GM19324 (cell line): ENCODE data around the gene UBA52.

Source experiments
- ATAC-seq: cut with Tn5 transposase; IDR thresholded peaks from one replicate; pipeline ENCODE4 v1.9.1; 2021; ENCODE audit warnings: mild to moderate bottlenecking, moderate library complexity; ENCODE audit not compliant: unreplicated experiment, low FRiP score

Gene UBA52

DNA sequence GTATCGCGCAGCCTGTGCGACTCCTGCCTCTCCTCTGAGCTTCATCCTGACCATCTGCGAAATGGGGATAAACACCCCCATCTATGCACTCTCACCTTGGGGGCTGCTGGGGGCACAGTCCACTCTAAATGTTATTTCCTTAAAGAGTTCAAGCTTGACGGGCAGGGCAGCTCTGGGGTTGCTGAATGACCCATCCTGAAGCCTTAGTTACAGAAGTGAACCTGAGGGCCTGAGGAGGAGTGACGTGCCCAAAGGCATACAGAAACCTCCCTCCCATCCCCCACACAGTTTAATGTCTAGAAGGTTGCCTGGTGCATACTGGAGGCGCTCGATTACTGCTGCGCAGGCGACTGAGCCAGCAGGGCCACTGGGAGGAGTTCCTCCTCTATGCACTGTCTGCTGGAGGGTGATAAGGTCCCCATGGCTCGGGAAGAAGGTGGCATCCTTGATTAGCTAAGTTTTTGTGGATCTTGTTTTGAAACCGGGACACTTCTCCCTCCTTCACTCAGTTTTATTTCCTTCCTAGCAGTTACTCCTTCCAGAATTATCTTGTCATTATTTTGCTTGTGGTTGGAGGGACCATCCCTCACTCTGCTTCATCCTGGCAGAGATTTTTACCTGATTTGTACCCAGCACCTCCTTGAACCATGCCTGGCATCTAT is 27.7 kb upstream of the UBA52 start:
- ATAC-seq = peak; percentile 34

DNA sequence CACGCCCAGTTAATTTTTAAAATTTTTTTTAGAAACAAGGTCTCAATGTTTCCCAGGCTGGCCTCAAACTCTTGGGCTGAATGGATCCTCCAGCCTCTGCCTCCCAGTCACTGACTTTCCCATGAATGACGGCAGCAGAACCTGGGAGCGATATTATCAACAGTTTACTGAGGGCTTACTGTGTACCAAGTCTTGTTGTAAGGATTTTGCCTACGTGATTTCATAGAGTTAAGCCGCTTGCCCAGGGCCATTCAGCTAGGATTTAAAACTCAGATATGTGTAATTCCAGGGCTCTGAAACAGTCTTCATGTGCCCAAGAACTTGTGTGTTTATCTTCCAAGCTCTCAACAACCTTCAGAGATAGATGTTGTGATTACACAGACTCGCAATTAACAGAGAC is 20.0 kb upstream of the UBA52 start:
- no peak for ATAC-seq

DNA sequence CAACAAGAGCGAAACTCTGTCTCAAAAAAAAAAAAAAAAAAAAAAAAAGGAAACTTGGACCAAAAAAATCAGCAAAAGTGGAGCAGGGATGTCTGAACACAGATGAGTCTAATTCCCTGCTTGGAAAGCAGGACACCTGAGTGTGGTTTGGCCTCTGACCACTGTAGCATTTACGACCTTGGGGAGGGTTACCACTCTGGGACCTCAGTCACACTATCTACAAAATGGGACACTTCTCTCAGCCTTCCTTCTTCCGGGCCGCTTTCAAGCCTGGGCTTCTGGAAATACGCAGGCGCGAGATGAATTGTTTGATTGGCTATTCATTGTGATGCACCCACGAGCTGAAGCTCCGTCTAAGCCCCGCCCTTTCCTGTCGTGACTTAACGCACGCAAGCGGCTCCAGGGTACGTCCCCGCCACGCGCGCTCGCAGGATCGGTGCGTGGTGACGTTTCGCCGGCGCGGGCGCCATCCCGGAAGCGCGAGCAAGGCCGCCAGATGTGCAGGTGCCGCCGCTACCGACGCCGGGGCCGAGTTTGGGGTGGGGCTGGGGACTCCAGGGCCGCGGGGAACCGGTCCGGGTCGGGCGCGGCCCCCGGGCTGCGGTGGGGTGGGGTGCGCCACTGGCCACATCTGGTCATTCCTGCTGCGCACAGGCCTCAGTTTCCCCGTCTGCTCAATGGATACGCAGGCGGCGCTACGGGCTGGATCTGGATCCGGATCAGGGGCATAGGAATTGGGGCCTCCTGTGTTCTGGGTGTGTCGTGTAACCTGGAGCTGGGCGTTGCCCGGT is 14.1 kb upstream of the UBA52 start, which contains the start of gene KXD1:
Gene KXD1 (plus strand): TSS at position 460 of the 791 bp plus-strand sequence. CDS start 4,187 bp downstream, outside the sequence.
- ATAC-seq = peak; percentile 97

DNA sequence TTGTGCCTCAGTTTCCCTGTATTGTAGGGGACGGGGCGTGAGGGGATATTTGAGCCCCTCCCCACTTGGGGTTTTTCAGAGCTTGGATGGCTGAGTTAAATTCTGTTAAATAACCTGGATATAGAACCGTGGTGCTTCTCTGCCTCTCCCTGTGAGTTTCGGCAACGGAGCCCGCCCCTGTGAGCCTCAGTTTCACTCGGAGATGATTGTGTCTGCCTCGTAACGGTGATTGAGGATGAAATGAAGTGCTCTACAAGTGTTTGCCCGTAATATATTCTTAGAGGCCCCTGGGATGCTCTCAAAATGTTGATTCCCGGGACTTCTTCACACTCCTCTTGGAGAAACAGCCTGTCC is 13.5 kb upstream of the UBA52 start:
- ATAC-seq = no peak

DNA sequence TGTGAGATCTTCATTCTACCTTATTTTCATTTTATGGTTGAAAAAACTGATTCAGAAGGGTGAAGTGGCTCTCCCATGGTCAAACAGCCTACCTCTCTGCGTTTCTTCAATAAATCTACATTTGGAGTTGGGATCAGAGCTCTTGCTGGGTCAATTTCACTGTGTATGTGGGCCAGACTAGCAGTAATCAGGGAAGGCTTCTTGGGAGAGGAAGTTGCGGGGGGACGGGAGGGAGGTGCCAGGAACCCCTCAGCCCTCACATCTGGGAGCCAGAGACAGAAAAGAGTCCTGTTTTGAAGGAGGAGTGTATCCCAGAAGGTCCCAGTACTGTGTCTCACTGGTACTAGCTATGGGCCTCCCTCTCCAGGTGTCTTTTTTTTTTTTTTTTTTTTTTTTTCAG is 13.1 kb upstream of the UBA52 start:
- ATAC-seq = no peak

DNA sequence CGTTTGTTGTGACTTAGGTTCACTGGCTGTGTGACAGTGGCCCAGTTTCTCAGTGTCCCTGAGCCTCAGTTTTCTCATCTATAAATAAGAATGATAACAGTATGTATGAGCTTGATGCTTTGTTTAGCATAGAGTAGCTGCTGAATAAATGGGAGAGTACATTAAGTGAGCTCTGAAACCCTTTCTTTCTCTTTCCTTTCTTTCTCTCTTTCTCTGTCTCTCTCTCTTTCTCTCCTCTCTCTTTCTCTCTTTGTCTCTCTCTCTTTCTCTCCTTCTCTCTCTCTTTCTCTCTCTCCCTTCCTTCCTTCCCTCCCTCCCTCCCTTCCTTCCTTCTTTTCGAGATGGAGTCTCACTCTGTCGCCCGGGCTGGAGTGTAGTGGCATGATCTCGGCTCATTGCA is 12.0 kb upstream of the UBA52 start:
- ATAC-seq = no peak

DNA sequence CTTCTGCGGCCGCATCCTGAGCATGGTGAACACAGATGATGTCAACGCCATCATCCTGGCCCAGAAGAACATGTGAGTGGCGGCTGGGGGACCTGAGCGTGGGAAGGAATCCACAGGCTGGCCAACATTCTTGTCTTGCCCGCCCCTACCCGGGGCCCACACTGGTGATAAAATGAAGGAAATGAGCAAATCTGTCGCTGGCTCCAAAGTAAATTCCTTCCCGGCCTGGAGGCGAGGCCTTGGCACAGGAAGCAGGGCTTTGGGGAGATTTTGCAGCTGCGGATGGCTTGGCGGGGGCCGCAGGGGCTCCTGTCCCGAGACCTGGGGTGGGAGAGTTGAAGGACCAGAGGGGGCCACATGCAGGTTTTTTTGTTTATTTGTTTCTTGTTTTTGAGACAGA is 9.6 kb upstream of the UBA52 start:
- no peak for ATAC-seq

DNA sequence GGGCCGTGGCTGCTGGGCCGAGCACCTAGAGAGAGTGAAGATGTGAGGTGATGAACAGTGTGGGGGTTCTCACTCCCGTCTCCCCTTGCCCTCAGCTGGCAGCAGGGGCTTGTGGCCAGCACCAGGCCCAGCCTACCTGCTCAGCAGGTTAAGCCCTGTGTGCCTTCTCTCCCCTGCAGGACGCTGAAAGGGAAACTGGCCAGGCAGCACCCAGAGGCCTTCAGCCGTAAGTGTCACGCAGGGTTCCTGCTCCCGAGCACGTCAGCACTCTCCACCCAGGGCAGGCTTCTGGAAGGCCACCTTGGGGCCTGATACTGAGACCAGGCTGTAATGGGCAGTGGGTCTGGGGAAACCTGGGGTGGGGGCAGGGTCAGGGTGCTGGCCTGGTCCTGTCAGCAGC is 4.7 kb upstream of the UBA52 start:
- no peak for ATAC-seq

DNA sequence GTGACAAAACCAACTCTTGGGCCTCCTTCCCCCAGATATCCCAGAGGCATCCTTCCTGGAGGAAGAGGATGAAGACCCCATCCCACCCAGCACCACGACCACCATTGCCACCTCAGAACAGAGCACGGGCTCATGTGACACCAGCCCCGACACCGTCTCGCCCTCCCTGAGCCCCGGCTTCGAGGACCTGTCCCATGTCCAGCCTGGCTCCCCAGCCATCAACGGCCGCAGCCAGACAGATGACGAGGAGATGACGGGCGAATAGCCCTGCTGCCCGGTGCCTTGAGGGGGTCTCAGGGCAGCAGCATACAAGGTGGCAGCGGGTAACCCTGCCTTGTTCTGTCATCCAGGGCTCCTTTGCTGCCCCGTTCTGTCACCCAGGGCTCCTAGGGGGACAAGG is 3.3 kb upstream of the UBA52 start:
- no peak for ATAC-seq

DNA sequence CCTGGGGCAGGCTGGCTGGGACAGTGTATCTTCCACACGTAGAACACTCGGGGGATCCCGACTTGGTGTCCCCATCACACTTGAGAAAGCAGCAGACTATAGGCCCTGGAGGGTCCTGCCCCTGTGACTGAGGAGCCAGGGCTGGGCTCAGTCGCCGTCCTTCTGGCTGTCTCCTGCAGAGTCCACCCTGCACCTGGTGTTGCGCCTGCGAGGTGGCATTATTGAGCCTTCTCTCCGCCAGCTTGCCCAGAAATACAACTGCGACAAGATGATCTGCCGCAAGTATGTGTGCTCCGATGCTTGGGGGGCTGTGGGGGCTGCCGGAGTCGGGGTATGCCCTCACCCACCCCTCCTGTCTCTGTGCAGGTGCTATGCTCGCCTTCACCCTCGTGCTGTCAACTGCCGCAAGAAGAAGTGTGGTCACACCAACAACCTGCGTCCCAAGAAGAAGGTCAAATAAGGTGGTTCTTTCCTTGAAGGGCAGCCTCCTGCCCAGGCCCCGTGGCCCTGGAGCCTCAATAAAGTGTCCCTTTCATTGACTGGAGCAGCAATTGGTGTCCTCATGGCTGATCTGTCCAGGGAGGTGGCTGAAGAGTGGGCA is 3.1 kb downstream of the UBA52 start:
- ATAC-seq = no peak

DNA sequence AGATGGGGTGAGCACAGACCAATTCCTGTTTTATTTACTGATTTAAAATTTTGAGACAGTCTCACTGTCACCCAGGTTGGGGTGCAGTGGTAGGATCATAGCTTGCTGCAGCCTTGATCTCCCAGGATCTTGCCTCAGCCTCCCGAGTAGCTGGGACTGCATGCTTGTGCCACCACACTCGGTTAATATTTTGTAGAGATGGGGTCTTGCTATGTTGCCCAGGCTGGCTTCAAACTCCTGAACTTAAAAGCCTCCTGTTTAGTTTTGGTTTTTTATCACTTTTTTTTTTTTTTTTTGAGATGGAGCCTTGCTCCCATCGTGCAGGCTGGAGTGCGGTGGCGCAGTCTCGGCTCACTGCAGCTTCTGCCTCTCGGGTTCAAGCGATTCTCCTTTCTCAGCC is 4.7 kb downstream of the UBA52 start:
- ATAC-seq = no peak

DNA sequence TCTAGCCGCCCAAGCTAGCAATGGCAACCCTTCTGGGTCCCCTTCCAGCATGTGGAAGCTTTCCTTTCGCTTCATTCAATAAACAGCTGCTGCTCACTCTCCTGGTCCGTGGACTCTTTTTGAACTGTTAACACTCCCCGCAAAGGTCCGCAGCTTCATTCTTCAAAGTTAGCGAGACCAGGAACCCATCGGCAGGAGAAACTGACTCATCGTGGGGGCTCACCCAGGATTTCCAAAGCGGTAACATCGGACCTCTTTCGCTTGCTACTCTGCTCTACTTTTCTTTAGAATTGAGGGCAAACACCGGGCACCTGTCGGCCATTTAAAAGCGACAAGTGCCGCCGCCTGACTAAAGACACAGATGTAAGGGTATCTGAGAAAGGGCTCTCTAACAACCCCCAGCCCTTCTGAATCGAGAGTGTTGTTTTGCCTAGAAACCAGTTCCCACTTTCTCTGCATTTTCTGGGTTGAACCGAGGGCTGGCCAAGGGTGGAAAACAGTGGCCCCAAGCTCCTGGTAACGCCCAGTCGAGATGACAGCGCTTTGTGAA is 5.8 kb downstream of the UBA52 start:
- no peak for ATAC-seq

DNA sequence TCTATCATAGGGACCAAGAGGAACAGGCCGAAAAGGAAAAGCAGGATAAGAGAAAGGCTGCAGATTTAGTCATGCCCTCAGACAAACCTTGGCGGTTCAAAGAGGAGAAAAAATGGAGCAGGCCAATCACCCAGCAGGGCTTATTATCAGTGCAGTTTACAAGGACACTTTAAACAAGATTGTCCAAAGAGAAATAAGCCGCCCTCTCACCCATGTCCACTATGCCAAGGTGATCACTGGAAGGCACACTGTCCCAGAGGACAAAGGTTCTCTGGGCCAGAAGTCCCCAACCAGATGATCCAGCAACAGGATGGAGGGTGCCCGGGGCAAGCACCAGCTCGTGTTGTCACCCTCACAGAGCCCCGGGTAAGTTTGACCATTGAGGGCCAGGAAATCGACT is 8.7 kb downstream of the UBA52 start:
- ATAC-seq = no peak

DNA sequence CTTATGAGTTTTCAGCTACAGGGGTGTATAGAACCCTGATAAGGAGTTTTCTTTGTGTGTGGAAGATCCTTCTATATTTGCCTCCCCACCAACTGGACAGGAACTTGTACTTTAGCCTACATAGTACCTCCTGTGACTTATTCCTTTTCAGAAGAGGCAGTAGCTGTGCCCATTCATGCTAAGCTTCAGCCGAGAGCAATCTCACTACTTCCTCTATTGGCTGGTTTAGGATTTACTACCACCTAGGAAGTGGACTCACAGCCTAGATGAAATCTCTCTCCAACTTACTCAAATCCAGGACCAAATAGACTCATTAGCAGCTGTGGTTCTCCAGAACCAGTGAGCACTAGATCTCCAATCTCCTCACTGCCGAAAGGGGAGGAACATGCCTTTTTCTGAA is 14.6 kb downstream of the UBA52 start:
- ATAC-seq = no peak

DNA sequence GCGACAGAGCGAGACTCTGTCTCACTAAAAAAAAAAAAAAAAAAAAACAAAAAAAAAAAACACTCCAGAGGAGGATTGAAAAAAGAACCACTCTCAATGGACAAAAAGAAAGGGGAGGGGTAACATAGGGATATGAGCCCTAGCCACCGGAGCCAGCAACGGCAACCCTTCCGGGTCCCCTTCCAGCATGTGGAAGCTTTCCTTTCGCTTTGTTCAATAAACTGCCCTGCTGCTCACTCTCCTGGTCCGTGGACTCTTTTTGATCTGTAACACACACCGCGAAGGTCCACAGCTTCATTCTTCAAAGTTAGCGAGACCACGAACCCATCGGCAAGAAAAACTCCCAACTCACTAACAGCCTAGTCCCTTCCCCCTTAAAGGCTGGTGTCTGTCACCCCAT is 15.9 kb downstream of the UBA52 start:
- ATAC-seq = no peak

DNA sequence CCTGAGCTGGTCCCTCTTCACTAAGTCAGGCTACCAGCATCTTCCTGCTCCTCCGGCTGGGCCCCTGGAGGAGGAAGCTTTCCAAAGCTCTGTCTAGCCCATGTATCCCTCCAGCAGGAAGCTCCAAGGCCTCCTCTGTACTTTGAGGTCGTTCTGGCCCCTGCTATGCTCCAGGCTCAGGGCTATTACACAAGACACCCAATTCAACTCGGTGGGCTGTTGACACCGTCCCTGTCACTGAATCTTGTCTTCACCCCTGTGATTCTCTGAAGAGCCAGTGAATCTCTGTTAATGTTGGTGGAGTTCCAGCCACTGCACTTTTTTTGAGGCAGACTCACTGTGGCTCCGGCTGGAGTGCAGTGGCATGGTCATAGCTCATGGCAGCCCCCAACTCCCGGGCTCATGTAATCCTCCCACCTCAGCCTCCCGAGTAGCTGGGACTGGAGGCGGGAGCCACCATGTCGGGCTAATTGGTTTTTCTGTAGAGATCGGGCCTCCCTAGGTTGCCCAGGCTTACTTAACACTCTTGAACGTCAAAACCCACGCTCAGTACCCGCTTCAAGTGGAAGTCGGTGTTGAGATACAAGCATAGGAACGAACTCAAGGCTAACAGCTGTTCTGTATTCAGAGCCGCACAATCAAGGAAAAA is 16.4 kb downstream of the UBA52 start:
- ATAC-seq = no peak

DNA sequence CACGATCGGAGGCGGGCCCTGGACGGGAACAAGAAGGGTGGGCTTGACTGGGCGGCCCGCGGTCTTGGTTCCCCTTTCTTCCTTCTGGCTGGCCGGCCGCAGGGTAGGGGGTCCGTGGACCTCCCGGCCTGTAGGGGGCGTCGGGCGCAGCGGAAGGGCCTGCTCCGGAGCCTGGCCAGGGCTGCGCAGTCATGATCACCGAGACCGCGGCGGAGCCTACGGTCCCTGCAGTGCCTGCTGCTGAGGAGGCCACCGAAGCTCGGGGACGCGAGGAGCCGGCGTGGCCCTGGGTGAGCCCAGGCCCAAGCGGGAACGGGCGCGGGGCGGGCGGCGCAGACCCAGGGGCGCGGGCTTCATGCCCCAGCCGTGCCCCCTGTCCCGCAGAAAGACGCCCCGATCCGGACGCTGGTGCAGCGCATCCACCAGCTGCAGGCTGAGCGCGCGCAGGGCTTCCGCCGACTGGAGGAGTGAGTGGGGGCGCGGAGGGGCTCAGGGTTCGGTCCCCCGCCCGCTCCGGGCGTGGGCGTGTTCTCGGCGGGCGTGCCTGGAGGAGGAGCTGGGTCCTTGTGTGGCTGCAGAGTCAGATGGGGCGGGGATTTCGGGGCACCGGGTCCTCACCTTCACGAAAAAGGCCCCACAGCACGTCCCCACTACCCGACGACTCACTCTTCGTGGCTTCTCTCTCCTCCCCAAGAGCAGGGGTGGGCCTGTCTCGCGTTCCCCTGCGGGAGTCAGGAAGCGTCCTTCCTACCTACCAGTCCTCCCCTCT is 17.1 kb downstream of the UBA52 start, which contains the start of gene REX1BD:
Gene REX1BD (plus strand): TSS at position 188 of the 769 bp plus-strand sequence. CDS start 4 bp downstream, at position 192.
- ATAC-seq = peak; percentile 81

DNA sequence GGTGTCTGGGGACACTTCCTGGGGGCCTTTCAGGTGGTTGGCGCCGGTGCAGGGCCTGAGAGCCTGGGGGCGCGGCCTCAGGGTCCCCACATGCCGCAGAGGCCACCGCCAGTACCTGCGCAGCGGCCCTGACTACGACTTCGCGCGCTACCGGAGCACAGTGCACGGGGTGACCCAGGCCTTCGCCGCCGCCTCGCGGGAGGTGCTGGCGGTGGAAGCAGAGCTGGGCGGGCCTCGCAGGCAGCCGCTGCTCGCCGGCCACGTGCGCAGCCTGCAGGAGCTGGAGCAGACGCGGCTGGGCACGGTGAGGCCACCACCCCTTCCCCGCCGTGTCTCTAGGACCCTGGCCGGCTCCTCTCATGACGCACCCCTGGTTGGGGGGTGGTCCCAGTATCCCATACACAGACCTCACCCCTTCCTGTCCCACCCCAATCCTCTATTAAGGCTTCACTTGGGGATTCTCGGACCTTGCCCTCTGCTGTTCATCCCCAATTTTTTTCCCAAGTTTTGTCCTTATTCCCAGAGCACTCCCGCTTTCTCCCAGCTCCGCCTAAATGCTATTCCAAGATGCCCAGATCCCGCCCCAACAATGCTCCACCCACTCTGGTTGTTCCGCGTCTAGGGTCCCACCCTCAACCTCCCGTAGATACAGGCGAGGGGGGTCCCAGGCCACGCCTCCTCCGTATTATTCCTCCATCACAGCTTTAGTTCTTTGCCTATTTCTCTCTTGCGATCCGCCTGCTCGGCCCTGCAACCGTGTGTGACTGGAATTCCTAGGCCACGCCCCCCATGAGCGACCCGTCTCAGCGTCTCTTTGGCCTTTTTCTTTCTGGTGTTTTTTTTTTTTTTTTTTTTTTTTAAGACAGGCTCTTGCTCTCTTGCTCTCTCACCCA is 18.0 kb downstream of the UBA52 start:
- peak; percentile 39 for ATAC-seq
